ENCODE measurements around the gene DAB1. TPM values are rescaled to one million over a fixed set of nuclear protein-coding genes. Genes with fewer than 3 reads are reported as not detected.
A peak's percentile ranks its signal among the peaks of the same experiment; 100 is the strongest.

The DAB1 gene
- total RNA-seq = not detected in 2 replicates

- Histone ChIP-seq H3K27me3 (ENCODE audit: insufficient read depth, low read length) (peaks cover 22% of the 10 kb centered on the region), H3K36me3 (ENCODE audit: insufficient read depth, low read length) (no peaks in the 10 kb centered on the region), H3K4me2 (ENCODE audit: insufficient read depth, low read length) (peak within 1 kb of the TSS; percentile 45), H3K27ac (ENCODE audit: low read depth, low read length) (no peak within 1 kb of the TSS), H3K4me3 (ENCODE audit: insufficient read depth, low read length) (no peak within 1 kb of the TSS), H3K9me3 (ENCODE audit: low read depth, low read length) (no peaks in the 10 kb centered on the region), H3K79me2 (ENCODE audit: insufficient read depth, low read length) (no peaks in the 10 kb centered on the region), H3K4me1 (ENCODE audit: insufficient read depth, low read length) (no peaks in the 10 kb centered on the region), H4K20me1 (ENCODE audit: insufficient read depth, low read length) (no peaks in the 10 kb centered on the region), H2AFZ (ENCODE audit: low read length) (peak within 1 kb of the TSS; percentile 29)
- peak; percentile 77 for DNase-seq (ENCODE audit: insufficient read length, low spot score, missing footprints)
- no peak for TF ChIP-seq CTCF (IDR thresholded peaks at IDR 0.05; ENCODE audit: extremely low read depth, low read depth, low read length)
These were observed at the start of gene DAB1 for GRCh38 chr1:57423656-57424211. Gene DAB1 (minus strand): TSS chr1:57424060. CDS start chr1:57291030, 133,030 bp downstream.

- Histone ChIP-seq H4K20me1 (ENCODE audit: insufficient read depth, low read length) (no peaks in the 10 kb centered on the region), H3K4me1 (ENCODE audit: insufficient read depth, low read length) (no peaks in the 10 kb centered on the region), H3K4me3 (ENCODE audit: insufficient read depth, low read length) (no peak overlapping the region), H3K4me2 (ENCODE audit: insufficient read depth, low read length) (no peak overlapping the region), H3K9me3 (ENCODE audit: low read depth, low read length) (no peaks in the 10 kb centered on the region), H3K27ac (ENCODE audit: low read depth, low read length) (no peak overlapping the region), H2AFZ (ENCODE audit: low read length) (no peak overlapping the region), H3K27me3 (ENCODE audit: insufficient read depth, low read length) (no peaks in the 10 kb centered on the region), H3K36me3 (ENCODE audit: insufficient read depth, low read length) (no peaks in the 10 kb centered on the region), H3K79me2 (ENCODE audit: insufficient read depth, low read length) (no peaks in the 10 kb centered on the region)
- no peak for DNase-seq (ENCODE audit: insufficient read length, low spot score, missing footprints)
- no peak for TF ChIP-seq CTCF (IDR thresholded peaks at IDR 0.05; ENCODE audit: extremely low read depth, low read depth, low read length)
These were observed 49.6 kb upstream of the DAB1 start for GRCh38 chr1:57473448-57473847.

GRCh38 chr1:57471995-57472394 is 48.1 kb upstream of the DAB1 start:
- Histone ChIP-seq H3K4me1 (ENCODE audit: insufficient read depth, low read length) (no peaks in the 10 kb centered on the region), H3K79me2 (ENCODE audit: insufficient read depth, low read length) (no peaks in the 10 kb centered on the region), H3K9me3 (ENCODE audit: low read depth, low read length) (no peaks in the 10 kb centered on the region), H3K4me3 (ENCODE audit: insufficient read depth, low read length) (no peak overlapping the region), H3K4me2 (ENCODE audit: insufficient read depth, low read length) (no peak overlapping the region), H3K36me3 (ENCODE audit: insufficient read depth, low read length) (no peaks in the 10 kb centered on the region), H3K27me3 (ENCODE audit: insufficient read depth, low read length) (no peaks in the 10 kb centered on the region), H2AFZ (ENCODE audit: low read length) (no peak overlapping the region), H3K27ac (ENCODE audit: low read depth, low read length) (no peak overlapping the region), H4K20me1 (ENCODE audit: insufficient read depth, low read length) (no peaks in the 10 kb centered on the region)
- no peak for DNase-seq (ENCODE audit: insufficient read length, low spot score, missing footprints)
- no peak for TF ChIP-seq CTCF (IDR thresholded peaks at IDR 0.05; ENCODE audit: extremely low read depth, low read depth, low read length)

GRCh38 chr1:57470036-57470435 is 46.2 kb upstream of the DAB1 start:
- Histone ChIP-seq H3K4me3 (ENCODE audit: insufficient read depth, low read length) (no peak overlapping the region), H4K20me1 (ENCODE audit: insufficient read depth, low read length) (no peaks in the 10 kb centered on the region), H3K9me3 (ENCODE audit: low read depth, low read length) (no peaks in the 10 kb centered on the region), H3K79me2 (ENCODE audit: insufficient read depth, low read length) (no peaks in the 10 kb centered on the region), H3K4me2 (ENCODE audit: insufficient read depth, low read length) (no peak overlapping the region), H3K4me1 (ENCODE audit: insufficient read depth, low read length) (no peaks in the 10 kb centered on the region), H3K27me3 (ENCODE audit: insufficient read depth, low read length) (no peaks in the 10 kb centered on the region), H2AFZ (ENCODE audit: low read length) (no peak overlapping the region), H3K27ac (ENCODE audit: low read depth, low read length) (no peak overlapping the region), H3K36me3 (ENCODE audit: insufficient read depth, low read length) (no peaks in the 10 kb centered on the region)
- TF ChIP-seq CTCF (IDR thresholded peaks at IDR 0.05; ENCODE audit: extremely low read depth, low read depth, low read length) = no peak
- DNase-seq (ENCODE audit: insufficient read length, low spot score, missing footprints) = no peak

Measured in osteoblast (primary cell).